ENCODE data around the gene RFLNA.

Gene RFLNA

GRCh38 chr12:124294780-124295341 lies at the start of gene RFLNA:
TSS of gene RFLNA (plus strand) at chr12:124295093. CDS start at chr12:124295430, 337 bp downstream.
- peak; percentile 20 for DNase-seq

- no peak for DNase-seq
These were observed 47.6 kb upstream of the RFLNA start for GRCh38 chr12:124247331-124247730.

GRCh38 chr12:124248941-124249825 lies 45.7 kb upstream of the RFLNA start:
- no peak for DNase-seq

- no peak for DNase-seq
These were observed 43.7 kb upstream of the RFLNA start for GRCh38 chr12:124251186-124251585.

GRCh38 chr12:124252964-124253363 lies 41.9 kb upstream of the RFLNA start:
- no peak for DNase-seq

GRCh38 chr12:124254126-124254525 lies 40.8 kb upstream of the RFLNA start:
- DNase-seq = no peak

- no peak for DNase-seq
These were observed 35.5 kb upstream of the RFLNA start for GRCh38 chr12:124259154-124260066.

GRCh38 chr12:124261885-124262284 lies 33.0 kb upstream of the RFLNA start:
- no peak for DNase-seq

GRCh38 chr12:124264089-124264795 lies 30.7 kb upstream of the RFLNA start:
- no peak for DNase-seq

GRCh38 chr12:124264879-124265278 lies 30.0 kb upstream of the RFLNA start:
- no peak for DNase-seq

GRCh38 chr12:124267205-124267778 lies 27.6 kb upstream of the RFLNA start:
- no peak for DNase-seq

GRCh38 chr12:124270671-124271070 lies 24.2 kb upstream of the RFLNA start:
- no peak for DNase-seq

- peak; percentile 18 for DNase-seq
These were observed 21.3 kb upstream of the RFLNA start for GRCh38 chr12:124273630-124274029.

GRCh38 chr12:124276337-124276736 lies 18.6 kb upstream of the RFLNA start:
- DNase-seq = no peak

GRCh38 chr12:124277394-124278241 lies 17.3 kb upstream of the RFLNA start:
- DNase-seq = peak; percentile 8

- no peak for DNase-seq
These were observed 16.3 kb upstream of the RFLNA start for GRCh38 chr12:124278389-124279101.

GRCh38 chr12:124279315-124279714 lies 15.6 kb upstream of the RFLNA start:
- no peak for DNase-seq

GRCh38 chr12:124279846-124280360 lies 15.0 kb upstream of the RFLNA start:
- DNase-seq = no peak

- no peak for DNase-seq
These were observed 13.6 kb upstream of the RFLNA start for GRCh38 chr12:124281309-124281708.

GRCh38 chr12:124282287-124282686 lies 12.6 kb upstream of the RFLNA start:
- no peak for DNase-seq
